SK-N-SH (cell line): ENCODE data around the gene RPS5. TPM values are rescaled to one million over a fixed set of nuclear protein-coding genes. Genes with fewer than 3 reads are reported as not detected.

Experiments used
- CTCF ChIA-PET: fragments of 300-600, 350-600 bp; formaldehyde crosslinking; extraction: SDS; loops from one replicate; lab custom pipeline; 2021; lab: Yijun Ruan, JAX
- POLR2A ChIA-PET: fragments of 350-600 bp; sonication (Branson Sonifier 250); formaldehyde crosslinking; extraction: SDS; loops from one replicate; lab custom pipeline; 2020; ENCODE audit warnings: antibody characterized with exemption, inconsistent platforms; lab: Yijun Ruan, JAX
- DNase-seq: peaks from one replicate; pipeline ENCODE4 v3.0.0; 2012
- H2AFZ ChIP-seq: fragments of 200-600 bp; sonication (generic); 2 replicates; pipeline ENCODE4 v1.8.1; 2016; ENCODE audit warnings: antibody characterized with exemption, mild to moderate bottlenecking, low read depth
- H3F3A ChIP-seq: fragments of 200-600 bp; sonication (generic); replicated peaks from 2 replicates; pipeline ENCODE3; 2016; ENCODE audit warnings: antibody characterized with exemption, mild to moderate bottlenecking; ENCODE audit not compliant: insufficient read depth
- H3K27ac ChIP-seq, 2 experiments: fragments of 200-500 bp in 1 of 2; fragments of 200-600 bp in 1 of 2; sonication (Bioruptor generic) in 1 of 2; sonication (generic), shearing (Covaris generic) in 1 of 2; 2 replicates each; pipeline versions ENCODE4 v1.5.1 to v1.6.1; 2014 to 2016; ENCODE audit warnings: low read depth in 2 of 2, inconsistent platforms in 1 of 2, low read length in 1 of 2, mild to moderate bottlenecking in 1 of 2, mixed read lengths in 1 of 2
- H3K27me3 ChIP-seq: fragments of 200-600 bp; sonication (generic), shearing (Covaris generic); 2 replicates; pipeline ENCODE4 v1.6.1; 2016; ENCODE audit warnings: mixed run types; ENCODE audit not compliant: insufficient read depth
- H3K36me3 ChIP-seq, 2 experiments: fragments of 200-500 bp in 1 of 2; fragments of 200-600 bp in 1 of 2; sonication (Bioruptor generic) in 1 of 2; sonication (generic) in 1 of 2; replicated peaks in 1 of 2; 2 replicates each; pipeline versions ENCODE3 to v1.5.1; 2014 to 2016; ENCODE audit warnings: low read length in 1 of 2, mild to moderate bottlenecking in 1 of 2; ENCODE audit not compliant: insufficient read depth in 2 of 2, control insufficient read depth in 1 of 2
- H3K4me1 ChIP-seq, 2 experiments: fragments of 200-500 bp in 1 of 2; fragments of 200-600 bp in 1 of 2; sonication (Bioruptor generic) in 1 of 2; sonication (generic), shearing (Covaris generic) in 1 of 2; 2 replicates each; pipeline versions ENCODE4 v1.5.1 to v1.6.1; 2014 to 2016; ENCODE audit warnings: low read depth in 1 of 2, low read length in 1 of 2, mixed run types in 1 of 2; ENCODE audit not compliant: insufficient read depth in 2 of 2, control insufficient read depth in 1 of 2
- H3K4me2 ChIP-seq: fragments of 200-600 bp; sonication (generic), shearing (Covaris generic); 2 replicates; pipeline ENCODE4 v1.6.1; 2017; ENCODE audit warnings: mixed run types
- H3K4me3 ChIP-seq, 2 experiments: fragments of 200-500 bp in 1 of 2; fragments of 200-600 bp in 1 of 2; sonication (Bioruptor generic) in 1 of 2; sonication (generic), shearing (Covaris generic) in 1 of 2; 2 replicates each; pipeline versions ENCODE4 v1.5.1 to v1.8.1; 2014 to 2016; ENCODE audit warnings: low read depth in 2 of 2, inconsistent platforms in 1 of 2, low read length in 1 of 2, mild to moderate bottlenecking in 1 of 2, mixed read lengths in 1 of 2, moderate library complexity in 1 of 2
- H3K79me2 ChIP-seq: fragments of 200-600 bp; sonication (generic); 2 replicates; pipeline ENCODE4 v1.8.1; 2017; ENCODE audit warnings: mild to moderate bottlenecking; ENCODE audit not compliant: insufficient read depth
- H3K9ac ChIP-seq: fragments of 200-600 bp; sonication (generic); 2 replicates; pipeline ENCODE4 v1.6.1; 2017; ENCODE audit warnings: mixed run types
- H3K9me2 ChIP-seq: fragments of 200-600 bp; sonication (generic); 2 replicates; pipeline ENCODE4 v1.6.1; 2017; ENCODE audit warnings: mixed run types
- H3K9me3 ChIP-seq: fragments of 200-600 bp; sonication (generic); 2 replicates; pipeline ENCODE4 v1.6.1; 2017; ENCODE audit warnings: mixed run types, mild to moderate bottlenecking, moderate library complexity
- H4K20me1 ChIP-seq: fragments of 200-600 bp; sonication (generic); 2 replicates; pipeline ENCODE4 v1.6.1; 2017; ENCODE audit warnings: mild to moderate bottlenecking, mixed run types; ENCODE audit not compliant: insufficient read depth
- ELF1 ChIP-seq: IDR thresholded peaks from 2 replicates; pipeline ENCODE4 v1.4.0; 2012
- MEF2A ChIP-seq: IDR thresholded peaks from 2 replicates; pipeline ENCODE4 v1.4.0; 2012; ENCODE audit warnings: low read depth, borderline replicate concordance
- MXI1 ChIP-seq: IDR thresholded peaks from 2 replicates; pipeline ENCODE4 v1.6.1; 2012; ENCODE audit warnings: mild to moderate bottlenecking, low read depth, low read length, improper control_type of control experiment
- NFIC ChIP-seq: IDR thresholded peaks from 2 replicates; pipeline ENCODE4 v1.4.0; 2012; ENCODE audit warnings: borderline replicate concordance
- NRF1 ChIP-seq: IDR thresholded peaks from 2 replicates; pipeline ENCODE4 v1.6.1; 2012; ENCODE audit warnings: low read depth, mild to moderate bottlenecking, low read length
- POLR2AphosphoS5 ChIP-seq: IDR thresholded peaks from 2 replicates; pipeline ENCODE4 v1.6.1; 2012; ENCODE audit warnings: low read depth, low read length
- RAD21 ChIP-seq: IDR thresholded peaks from 2 replicates; pipeline ENCODE4 v1.6.1; 2012; ENCODE audit warnings: mild to moderate bottlenecking, low read length
- RFX5 ChIP-seq: IDR thresholded peaks from 2 replicates; pipeline ENCODE4 v1.6.1; 2012; ENCODE audit warnings: mild to moderate bottlenecking, improper control_type of control experiment, low read length
- RXRA ChIP-seq: IDR thresholded peaks from 2 replicates; pipeline ENCODE4 v1.4.0; 2012; ENCODE audit warnings: low read depth, mild to moderate bottlenecking, borderline replicate concordance
- TCF12 ChIP-seq: IDR thresholded peaks from 2 replicates; pipeline ENCODE4 v1.4.0; 2012
- YY1 ChIP-seq: IDR thresholded peaks from 2 replicates; pipeline ENCODE4 v1.4.0; 2012; ENCODE audit warnings: low read depth, mild to moderate bottlenecking
- WGBS: methylation state at CpG from one replicate; pipeline ENCODE4 v1.1.6; 2017; ENCODE audit warnings: low lambda C conversion rate; 5-methylcytosine and 5-hydroxymethylcytosine counted together
- polyA plus RNA-seq, 3 experiments: library from polyadenylated mRNA; depleted of rRNA; stranded (reverse); fragments of >200 nt; gene quantifications; 2 replicates each; pipeline ENCODE4 v1.2.3, GENCODE V29; 2012
- TF ChIP-seq, protein P1 (sequence below): fragments of 150-350 bp; IDR thresholded peaks from 2 replicates; pipeline ENCODE4 v1.6.1; 2016; ENCODE audit warnings: mild to moderate bottlenecking, low read depth, low read length
- TF ChIP-seq, protein P2 (sequence below): IDR thresholded peaks from 2 replicates; pipeline ENCODE4 v1.4.0; 2012; ENCODE audit warnings: low read depth
- TF ChIP-seq, protein P3 (sequence below): fragments of 150-350 bp; IDR thresholded peaks from 2 replicates; pipeline ENCODE4 v1.6.1; 2017; ENCODE audit warnings: antibody characterized with exemption, low read length, low read depth, borderline replicate concordance
- TF ChIP-seq, protein P4 (sequence below): IDR thresholded peaks from 2 replicates; pipeline ENCODE4 v1.6.1; 2012; ENCODE audit warnings: mild to moderate bottlenecking, low read depth, low read length, moderate library complexity

RPS5 gene
- polyA plus RNA-seq, 1 of the 3 experiments (the other 2 are of a cell fraction): 4,334 TPM

DNA sequence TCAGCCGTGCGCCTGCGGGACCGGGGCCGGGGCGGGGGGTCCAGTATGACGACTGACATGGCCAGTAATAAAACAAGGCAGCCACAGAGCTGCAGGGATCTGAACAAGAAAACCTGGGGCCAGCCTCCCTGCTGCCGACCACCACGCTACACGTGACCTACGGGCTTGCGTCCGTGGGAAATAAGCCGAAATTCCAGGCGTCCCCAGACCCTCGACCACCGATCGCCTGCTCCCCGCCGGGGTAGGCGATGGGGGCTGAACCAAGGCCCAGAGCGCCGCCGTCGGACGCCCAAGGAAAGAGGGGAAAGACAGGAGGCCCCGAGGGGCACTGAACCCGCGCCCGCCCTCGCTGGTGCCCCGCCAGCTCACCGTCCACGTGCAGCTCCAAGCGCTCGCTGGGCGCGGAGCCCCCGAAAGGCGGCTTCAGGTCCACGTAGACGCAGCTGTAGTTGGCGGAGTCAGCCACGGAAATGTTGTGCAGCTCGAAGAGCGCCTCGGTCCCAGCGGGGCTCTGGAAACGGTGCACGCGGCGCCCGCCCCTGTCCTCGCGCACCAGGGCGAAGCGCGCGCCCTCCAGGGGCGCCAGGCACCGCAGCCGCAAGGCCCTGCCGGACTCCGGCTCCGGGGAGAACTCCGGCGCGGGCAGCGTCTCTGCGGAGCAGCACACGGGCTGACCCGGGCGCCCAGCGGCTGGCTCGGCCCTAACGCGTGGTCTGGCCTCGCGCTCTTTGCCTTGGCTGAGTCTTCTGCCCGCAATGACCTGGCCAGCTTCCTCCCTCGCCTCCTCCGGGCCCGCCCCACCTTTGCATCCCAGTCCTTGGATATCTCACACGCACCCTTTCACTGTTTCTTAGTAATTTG, 36.8 kb upstream of the RPS5 start:
- no peaks in the 10 kb centered on the region for H3K27me3 ChIP-seq
- 97% methylated on average over 69 of the region's 84 CpGs for WGBS
- ChIA-PET CTCF (no interaction called here), POLR2A (no interaction called here)
- H3K4me1 ChIP-seq: peaks cover 0 to 6% of the 10 kb centered on the region in 2 experiments; a peak in 2 of 4 replicates
- H3K9me2 ChIP-seq: no peaks in the 10 kb centered on the region
- H3K9me3 ChIP-seq: no peaks in the 10 kb centered on the region
- no peaks in the 10 kb centered on the region for H4K20me1 ChIP-seq
- H3K9ac ChIP-seq: no peak overlapping the region
- H3F3A ChIP-seq: peaks cover 5% of the 10 kb centered on the region
- H3K79me2 ChIP-seq: peaks cover 50% of the 10 kb centered on the region
- H2AFZ ChIP-seq: no peak overlapping the region
- TF ChIP-seq NFIC (no peak), YY1 (no peak), MXI1 (no peak), RFX5 (no peak), POLR2AphosphoS5 (no peak), TCF12 (no peak), ELF1 (no peak), MEF2A (no peak), NRF1 (no peak), RAD21 (no peak), RXRA (no peak)
- TF ChIP-seq, protein P1, sequence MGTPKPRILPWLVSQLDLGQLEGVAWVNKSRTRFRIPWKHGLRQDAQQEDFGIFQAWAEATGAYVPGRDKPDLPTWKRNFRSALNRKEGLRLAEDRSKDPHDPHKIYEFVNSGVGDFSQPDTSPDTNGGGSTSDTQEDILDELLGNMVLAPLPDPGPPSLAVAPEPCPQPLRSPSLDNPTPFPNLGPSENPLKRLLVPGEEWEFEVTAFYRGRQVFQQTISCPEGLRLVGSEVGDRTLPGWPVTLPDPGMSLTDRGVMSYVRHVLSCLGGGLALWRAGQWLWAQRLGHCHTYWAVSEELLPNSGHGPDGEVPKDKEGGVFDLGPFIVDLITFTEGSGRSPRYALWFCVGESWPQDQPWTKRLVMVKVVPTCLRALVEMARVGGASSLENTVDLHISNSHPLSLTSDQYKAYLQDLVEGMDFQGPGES: no peak
- TF ChIP-seq, protein P2, sequence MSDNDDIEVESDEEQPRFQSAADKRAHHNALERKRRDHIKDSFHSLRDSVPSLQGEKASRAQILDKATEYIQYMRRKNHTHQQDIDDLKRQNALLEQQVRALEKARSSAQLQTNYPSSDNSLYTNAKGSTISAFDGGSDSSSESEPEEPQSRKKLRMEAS: no peak
- TF ChIP-seq, protein P3, sequence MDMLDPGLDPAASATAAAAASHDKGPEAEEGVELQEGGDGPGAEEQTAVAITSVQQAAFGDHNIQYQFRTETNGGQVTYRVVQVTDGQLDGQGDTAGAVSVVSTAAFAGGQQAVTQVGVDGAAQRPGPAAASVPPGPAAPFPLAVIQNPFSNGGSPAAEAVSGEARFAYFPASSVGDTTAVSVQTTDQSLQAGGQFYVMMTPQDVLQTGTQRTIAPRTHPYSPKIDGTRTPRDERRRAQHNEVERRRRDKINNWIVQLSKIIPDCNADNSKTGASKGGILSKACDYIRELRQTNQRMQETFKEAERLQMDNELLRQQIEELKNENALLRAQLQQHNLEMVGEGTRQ: no peak
- TF ChIP-seq, protein P4, sequence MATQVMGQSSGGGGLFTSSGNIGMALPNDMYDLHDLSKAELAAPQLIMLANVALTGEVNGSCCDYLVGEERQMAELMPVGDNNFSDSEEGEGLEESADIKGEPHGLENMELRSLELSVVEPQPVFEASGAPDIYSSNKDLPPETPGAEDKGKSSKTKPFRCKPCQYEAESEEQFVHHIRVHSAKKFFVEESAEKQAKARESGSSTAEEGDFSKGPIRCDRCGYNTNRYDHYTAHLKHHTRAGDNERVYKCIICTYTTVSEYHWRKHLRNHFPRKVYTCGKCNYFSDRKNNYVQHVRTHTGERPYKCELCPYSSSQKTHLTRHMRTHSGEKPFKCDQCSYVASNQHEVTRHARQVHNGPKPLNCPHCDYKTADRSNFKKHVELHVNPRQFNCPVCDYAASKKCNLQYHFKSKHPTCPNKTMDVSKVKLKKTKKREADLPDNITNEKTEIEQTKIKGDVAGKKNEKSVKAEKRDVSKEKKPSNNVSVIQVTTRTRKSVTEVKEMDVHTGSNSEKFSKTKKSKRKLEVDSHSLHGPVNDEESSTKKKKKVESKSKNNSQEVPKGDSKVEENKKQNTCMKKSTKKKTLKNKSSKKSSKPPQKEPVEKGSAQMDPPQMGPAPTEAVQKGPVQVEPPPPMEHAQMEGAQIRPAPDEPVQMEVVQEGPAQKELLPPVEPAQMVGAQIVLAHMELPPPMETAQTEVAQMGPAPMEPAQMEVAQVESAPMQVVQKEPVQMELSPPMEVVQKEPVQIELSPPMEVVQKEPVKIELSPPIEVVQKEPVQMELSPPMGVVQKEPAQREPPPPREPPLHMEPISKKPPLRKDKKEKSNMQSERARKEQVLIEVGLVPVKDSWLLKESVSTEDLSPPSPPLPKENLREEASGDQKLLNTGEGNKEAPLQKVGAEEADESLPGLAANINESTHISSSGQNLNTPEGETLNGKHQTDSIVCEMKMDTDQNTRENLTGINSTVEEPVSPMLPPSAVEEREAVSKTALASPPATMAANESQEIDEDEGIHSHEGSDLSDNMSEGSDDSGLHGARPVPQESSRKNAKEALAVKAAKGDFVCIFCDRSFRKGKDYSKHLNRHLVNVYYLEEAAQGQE: no peak
- no peak overlapping the region for H3K4me2 ChIP-seq
- peaks cover 2 to 8% of the 10 kb centered on the region in 2 experiments for H3K36me3 ChIP-seq
- H3K4me3 ChIP-seq: no peak overlapping the region
- no peak for DNase-seq
- no peak overlapping the region for H3K27ac ChIP-seq
